HepG2 (cell line): ENCODE measurements around the gene C16orf86. TPM values are rescaled to one million over a fixed set of nuclear protein-coding genes. Genes with fewer than 3 reads are reported as not detected.

Experiments used
- CEBPB ChIP-seq: IDR thresholded peaks from 2 replicates; pipeline ENCODE4 v1.6.1; 2011; ENCODE audit warnings: low read depth, low read length, improper control_type of control experiment, borderline replicate concordance
- CREB1 ChIP-seq, 2 experiments: fragments of 450-650 bp in 1 of 2; IDR thresholded peaks; 2 replicates each; pipeline ENCODE4 v1.6.1; 2016 to 2017; ENCODE audit warnings: control low read depth in 1 of 2, mild to moderate bottlenecking in 1 of 2, missing compliant biosample characterization in 1 of 2, missing genetic modification characterization in 1 of 2
- MAFG ChIP-seq: sonication (generic); formaldehyde crosslinking; IDR thresholded peaks from 2 replicates; pipeline ENCODE4 v1.5.1; 2020; ENCODE audit warnings: mild to moderate bottlenecking, missing genetic modification reagents
- MIER2 ChIP-seq: IDR thresholded peaks from 2 replicates; pipeline ENCODE4 v1.6.1; 2016; ENCODE audit warnings: missing biosample characterization, missing genetic modification reagents
- RNF219 ChIP-seq: sonication (generic); formaldehyde crosslinking; IDR thresholded peaks from 2 replicates; pipeline ENCODE4 v1.5.0; 2020; ENCODE audit warnings: mild to moderate bottlenecking, missing genetic modification reagents
- SALL1 ChIP-seq: sonication (generic); formaldehyde crosslinking; IDR thresholded peaks from 2 replicates; pipeline ENCODE4 v1.8.0; 2022; ENCODE audit warnings: mild to moderate bottlenecking, missing genetic modification reagents
- SP4 ChIP-seq: sonication (generic); formaldehyde crosslinking; IDR thresholded peaks from 2 replicates; pipeline ENCODE4 v1.8.1; 2023; ENCODE audit warnings: mild to moderate bottlenecking, missing genetic modification reagents
- SRF ChIP-seq: IDR thresholded peaks from 2 replicates; pipeline ENCODE4 v1.6.1; 2011; ENCODE audit warnings: mild to moderate bottlenecking, low read depth, low read length, moderate library complexity
- TAF1 ChIP-seq: sonication (generic); formaldehyde crosslinking; IDR thresholded peaks from 2 replicates; pipeline ENCODE4 v1.4.0; 2020; ENCODE audit warnings: missing genetic modification reagents
- TBX3 ChIP-seq: fragments of 450-650 bp; IDR thresholded peaks from 2 replicates; pipeline ENCODE4 v1.6.1; 2017; ENCODE audit warnings: antibody characterized with exemption, mild to moderate bottlenecking, inconsistent platforms, borderline replicate concordance
- ZBTB7A ChIP-seq: sonication (generic); formaldehyde crosslinking; IDR thresholded peaks from 2 replicates; pipeline ENCODE4 v1.8.0; 2022; ENCODE audit warnings: mild to moderate bottlenecking, missing genetic modification reagents
- ZFP41 ChIP-seq: sonication (generic); formaldehyde crosslinking; IDR thresholded peaks from 2 replicates; pipeline ENCODE4 v1.4.0; 2020; ENCODE audit warnings: mild to moderate bottlenecking, missing genetic modification reagents, borderline replicate concordance
- ZFP62 ChIP-seq: sonication (generic); formaldehyde crosslinking; IDR thresholded peaks from 2 replicates; pipeline ENCODE4 v1.4.0; 2020; ENCODE audit warnings: missing genetic modification reagents
- ZKSCAN1 ChIP-seq: fragments of 150-350 bp; IDR thresholded peaks from 2 replicates; pipeline ENCODE4 v1.6.1; 2014; ENCODE audit warnings: low read length
- ZNF12 ChIP-seq: sonication (generic); formaldehyde crosslinking; IDR thresholded peaks from 2 replicates; pipeline ENCODE4 v1.5.0; 2020; ENCODE audit warnings: missing genetic modification reagents
- ZNF235 ChIP-seq: sonication (generic); formaldehyde crosslinking; IDR thresholded peaks from 2 replicates; pipeline ENCODE4 v1.8.1; 2023; ENCODE audit warnings: mild to moderate bottlenecking, missing genetic modification reagents, borderline replicate concordance
- ZNF605 ChIP-seq: sonication (generic); formaldehyde crosslinking; IDR thresholded peaks from 2 replicates; pipeline ENCODE4 v1.8.0; 2022; ENCODE audit warnings: mild to moderate bottlenecking, missing genetic modification reagents
- ZSCAN21 ChIP-seq: sonication (generic); formaldehyde crosslinking; IDR thresholded peaks from 2 replicates; pipeline ENCODE4 v1.8.0; 2022; ENCODE audit warnings: mild to moderate bottlenecking, missing genetic modification reagents, moderate library complexity, borderline replicate concordance
- polyA plus RNA-seq, 8 experiments: library from polyadenylated mRNA; depleted of rRNA in 3 of 8; stranded (reverse) in 7 of 8; unstranded in 1 of 8; fragments of >200 nt; fragmentation: Illumina TruSeq in 4 of 8; extraction: Trizol in 4 of 8; gene quantifications; 2 replicates each; pipeline versions ENCODE4 v1.2.1 to v1.2.3, GENCODE V29; 2011 to 2016; ENCODE audit warnings: low read depth in 4 of 8, missing spikeins in 1 of 8, mixed read lengths in 1 of 8; ENCODE audit not compliant: insufficient read depth in 1 of 8
- total RNA-seq, 5 experiments: library from RNA; depleted of rRNA; stranded (reverse); fragments of >200 nt; fragmentation: Illumina TruSeq; extraction: Trizol; gene quantifications; 2 replicates each; pipeline ENCODE4 v1.2.3, GENCODE V29; 2016; ENCODE audit warnings: low read depth in 1 of 5
- TF ChIP-seq, protein P1 (sequence below): sonication (generic); formaldehyde crosslinking; IDR thresholded peaks from 2 replicates; pipeline ENCODE4 v1.4.0; 2020; ENCODE audit warnings: mild to moderate bottlenecking, missing genetic modification reagents
- TF ChIP-seq, protein P2 (sequence below): sonication (generic); formaldehyde crosslinking; IDR thresholded peaks from 2 replicates; pipeline ENCODE4 v1.9.0; 2021; ENCODE audit warnings: missing genetic modification reagents, mild to moderate bottlenecking, borderline replicate concordance

Gene C16orf86
- total and polyA plus RNA-seq, 2 of the 13 experiments (the other 11 are each of a cell fraction or from before 2014, with no cell fraction given), result 1.5 to 3.1 TPM

GRCh38 chr16:67659675-67660563, 6.7 kb upstream of the C16orf86 start, which contains the start of gene ACD (continued):
- no peak for TF ChIP-seq ZBTB7A (CRISPR knock-in tag)
- TF ChIP-seq MAFG (CRISPR knock-in tag), result 0 out of 2 replicates have a peak, but pooled peaks have one; percentile 12
- TF ChIP-seq RNF219, result no peak
- TF ChIP-seq, protein P1, sequence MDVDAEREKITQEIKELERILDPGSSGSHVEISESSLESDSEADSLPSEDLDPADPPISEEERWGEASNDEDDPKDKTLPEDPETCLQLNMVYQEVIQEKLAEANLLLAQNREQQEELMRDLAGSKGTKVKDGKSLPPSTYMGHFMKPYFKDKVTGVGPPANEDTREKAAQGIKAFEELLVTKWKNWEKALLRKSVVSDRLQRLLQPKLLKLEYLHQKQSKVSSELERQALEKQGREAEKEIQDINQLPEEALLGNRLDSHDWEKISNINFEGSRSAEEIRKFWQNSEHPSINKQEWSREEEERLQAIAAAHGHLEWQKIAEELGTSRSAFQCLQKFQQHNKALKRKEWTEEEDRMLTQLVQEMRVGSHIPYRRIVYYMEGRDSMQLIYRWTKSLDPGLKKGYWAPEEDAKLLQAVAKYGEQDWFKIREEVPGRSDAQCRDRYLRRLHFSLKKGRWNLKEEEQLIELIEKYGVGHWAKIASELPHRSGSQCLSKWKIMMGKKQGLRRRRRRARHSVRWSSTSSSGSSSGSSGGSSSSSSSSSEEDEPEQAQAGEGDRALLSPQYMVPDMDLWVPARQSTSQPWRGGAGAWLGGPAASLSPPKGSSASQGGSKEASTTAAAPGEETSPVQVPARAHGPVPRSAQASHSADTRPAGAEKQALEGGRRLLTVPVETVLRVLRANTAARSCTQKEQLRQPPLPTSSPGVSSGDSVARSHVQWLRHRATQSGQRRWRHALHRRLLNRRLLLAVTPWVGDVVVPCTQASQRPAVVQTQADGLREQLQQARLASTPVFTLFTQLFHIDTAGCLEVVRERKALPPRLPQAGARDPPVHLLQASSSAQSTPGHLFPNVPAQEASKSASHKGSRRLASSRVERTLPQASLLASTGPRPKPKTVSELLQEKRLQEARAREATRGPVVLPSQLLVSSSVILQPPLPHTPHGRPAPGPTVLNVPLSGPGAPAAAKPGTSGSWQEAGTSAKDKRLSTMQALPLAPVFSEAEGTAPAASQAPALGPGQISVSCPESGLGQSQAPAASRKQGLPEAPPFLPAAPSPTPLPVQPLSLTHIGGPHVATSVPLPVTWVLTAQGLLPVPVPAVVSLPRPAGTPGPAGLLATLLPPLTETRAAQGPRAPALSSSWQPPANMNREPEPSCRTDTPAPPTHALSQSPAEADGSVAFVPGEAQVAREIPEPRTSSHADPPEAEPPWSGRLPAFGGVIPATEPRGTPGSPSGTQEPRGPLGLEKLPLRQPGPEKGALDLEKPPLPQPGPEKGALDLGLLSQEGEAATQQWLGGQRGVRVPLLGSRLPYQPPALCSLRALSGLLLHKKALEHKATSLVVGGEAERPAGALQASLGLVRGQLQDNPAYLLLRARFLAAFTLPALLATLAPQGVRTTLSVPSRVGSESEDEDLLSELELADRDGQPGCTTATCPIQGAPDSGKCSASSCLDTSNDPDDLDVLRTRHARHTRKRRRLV (CRISPR knock-in tag), result peak; percentile 4; the same call in 1 of the 2 replicates
- TF ChIP-seq ZNF605 (CRISPR knock-in tag), result peak; percentile 74
- peak; percentile 89 for TF ChIP-seq ZSCAN21 (CRISPR knock-in tag)
- no peak; the same call in 1 of the 2 replicates for TF ChIP-seq ZFP62 (CRISPR knock-in tag)
- TF ChIP-seq ZNF235 (CRISPR knock-in tag), result no peak
- TF ChIP-seq SRF, result no peak
- peak; percentile 67 for TF ChIP-seq CREB1 (IDR thresholded peaks at IDR 0.05)
- TF ChIP-seq CREB1 (CRISPR knock-in tag; IDR thresholded peaks at IDR 0.05), result no peak
- no peak for TF ChIP-seq CEBPB
- TF ChIP-seq TAF1 (CRISPR knock-in tag), result peak; percentile 85
- peak; percentile 61 for TF ChIP-seq SALL1 (CRISPR knock-in tag)
- peak; percentile 89; the same call in 1 of the 2 replicates for TF ChIP-seq ZFP41 (CRISPR knock-in tag)
- peak; percentile 68; the same call in 1 of the 2 replicates for TF ChIP-seq MIER2 (CRISPR knock-in tag)
- peak; percentile 85 for TF ChIP-seq SP4 (CRISPR knock-in tag)
- TF ChIP-seq ZNF12, result 0 out of 2 replicates have a peak, but pooled peaks have one; percentile 6
- TF ChIP-seq, protein P2, sequence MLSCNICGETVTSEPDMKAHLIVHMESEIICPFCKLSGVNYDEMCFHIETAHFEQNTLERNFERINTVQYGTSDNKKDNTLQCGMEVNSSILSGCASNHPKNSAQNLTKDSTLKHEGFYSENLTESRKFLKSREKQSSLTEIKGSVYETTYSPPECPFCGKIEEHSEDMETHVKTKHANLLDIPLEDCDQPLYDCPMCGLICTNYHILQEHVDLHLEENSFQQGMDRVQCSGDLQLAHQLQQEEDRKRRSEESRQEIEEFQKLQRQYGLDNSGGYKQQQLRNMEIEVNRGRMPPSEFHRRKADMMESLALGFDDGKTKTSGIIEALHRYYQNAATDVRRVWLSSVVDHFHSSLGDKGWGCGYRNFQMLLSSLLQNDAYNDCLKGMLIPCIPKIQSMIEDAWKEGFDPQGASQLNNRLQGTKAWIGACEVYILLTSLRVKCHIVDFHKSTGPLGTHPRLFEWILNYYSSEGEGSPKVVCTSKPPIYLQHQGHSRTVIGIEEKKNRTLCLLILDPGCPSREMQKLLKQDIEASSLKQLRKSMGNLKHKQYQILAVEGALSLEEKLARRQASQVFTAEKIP (CRISPR knock-in tag), result no peak
- TF ChIP-seq TBX3, result peak; percentile 80; the same call in 1 of the 2 replicates
- TF ChIP-seq ZKSCAN1, result no peak
